Neural progenitor cell (in vitro differentiated cells): ENCODE data around the gene PHC3.

Experiments used
- CTCF ChIP-seq: fragments of 200-600 bp; sonication (generic); IDR thresholded peaks from 2 replicates; pipeline ENCODE4 v1.5.1; 2017; ENCODE audit warnings: antibody characterized with exemption, mild to moderate bottlenecking
- EZH2 ChIP-seq: fragments of 200-600 bp; sonication (generic); IDR thresholded peaks from 2 replicates; pipeline ENCODE4 v1.6.1; 2017; ENCODE audit warnings: antibody characterized with exemption, mild to moderate bottlenecking, moderate library complexity
- EZH2phosphoT487 ChIP-seq: fragments of 200-600 bp; sonication (generic); IDR thresholded peaks from 2 replicates; pipeline ENCODE4 v1.6.1; 2017; ENCODE audit warnings: antibody characterized with exemption

GRCh38 chr3:170089862-170090600 lies 91.5 kb downstream of the PHC3 start:
- TF ChIP-seq CTCF (no peak), EZH2phosphoT487 (no peak), EZH2 (no peak)
